IMR-90 (cell line): ENCODE data around the gene AGMO. TPM values are rescaled to one million over a fixed set of nuclear protein-coding genes. Genes with fewer than 3 reads are reported as not detected.

Experiments
- ATAC-seq: fragments of 200-7000 bp; cut with Tn5 transposase; 2 replicates; pipeline ENCODE4 v1.9.1; 2020; ENCODE audit warnings: low read depth, mild to moderate bottlenecking, moderate library complexity
- BruUV-seq: library from RNA; stranded (reverse); fragments of 400-500 nt; replicated peaks from 2 replicates; lab custom pipeline; 2021; lab: Mats Ljungman, UMichigan
- CTCF ChIA-PET: fragments of 300-600 bp; formaldehyde crosslinking; extraction: SDS; loops from one replicate; lab custom pipeline; 2021; ENCODE audit warnings: antibody characterized with exemption; lab: Yijun Ruan, JAX
- POLR2A ChIA-PET: fragments of 300-600 bp; sonication (Branson Sonifier 250); formaldehyde crosslinking; loops from one replicate; lab custom pipeline; 2022; ENCODE audit warnings: antibody characterized with exemption; ENCODE audit not compliant: unreplicated experiment; lab: Charles Lee
- DNase-seq: peaks from one replicate; pipeline ENCODE4 v3.0.0; 2013
- H2AFZ ChIP-seq: replicated peaks from 2 replicates; pipeline ENCODE3; 2013; ENCODE audit warnings: low read length, mild to moderate bottlenecking; ENCODE audit not compliant: poor library complexity
- H2AK5ac ChIP-seq: 2 replicates; pipeline ENCODE4 v1.6.1; 2013; ENCODE audit warnings: low read depth, low read length, inconsistent platforms
- H2AK9ac ChIP-seq: replicated peaks from 2 replicates; pipeline ENCODE3; 2013; ENCODE audit warnings: mild to moderate bottlenecking, low read depth, low read length, moderate library complexity; ENCODE audit not compliant: poor library complexity
- H2BK120ac ChIP-seq: 2 replicates; pipeline ENCODE4 v1.6.1; 2013; ENCODE audit warnings: low read depth, low read length, inconsistent platforms
- H2BK15ac ChIP-seq: 3 replicates; pipeline ENCODE4 v1.6.1; 2013; ENCODE audit warnings: low read depth, low read length, inconsistent platforms
- H2BK20ac ChIP-seq: 2 replicates; pipeline ENCODE4 v1.6.1; 2013; ENCODE audit warnings: low read depth, mild to moderate bottlenecking, inconsistent platforms, low read length, moderate library complexity
- H2BK5ac ChIP-seq: 2 replicates; pipeline ENCODE4 v1.6.1; 2013; ENCODE audit warnings: mild to moderate bottlenecking, low read depth, low read length, inconsistent platforms; ENCODE audit not compliant: poor library complexity, severe bottlenecking
- H3K14ac ChIP-seq: replicated peaks from 2 replicates; pipeline ENCODE4 v1.6.1; 2013; ENCODE audit warnings: low read depth, low read length, inconsistent platforms
- H3K18ac ChIP-seq: 2 replicates; pipeline ENCODE4 v1.6.1; 2013; ENCODE audit warnings: low read depth, low read length, control low read depth
- H3K23ac ChIP-seq: 2 replicates; pipeline ENCODE4 v1.6.1; 2013; ENCODE audit warnings: low read depth, low read length, inconsistent platforms
- H3K27ac ChIP-seq: 2 replicates; pipeline ENCODE4 v1.5.1; 2013; ENCODE audit warnings: mild to moderate bottlenecking, control low read depth, low read length; ENCODE audit not compliant: insufficient read depth
- H3K27me3 ChIP-seq: 2 replicates; pipeline ENCODE4 v1.6.1; 2013; ENCODE audit warnings: low read length; ENCODE audit not compliant: control insufficient read depth, insufficient read depth
- H3K36me3 ChIP-seq: 2 replicates; pipeline ENCODE4 v1.6.1; 2013; ENCODE audit warnings: low read length, mixed read lengths; ENCODE audit not compliant: control insufficient read depth, insufficient read depth
- H3K4ac ChIP-seq: 2 replicates; pipeline ENCODE4 v1.6.1; 2013; ENCODE audit warnings: low read depth, low read length, inconsistent platforms
- H3K4me1 ChIP-seq: 2 replicates; pipeline ENCODE4 v1.6.1; 2013; ENCODE audit warnings: low read length, mixed read lengths; ENCODE audit not compliant: control insufficient read depth, insufficient read depth
- H3K4me2 ChIP-seq: 2 replicates; pipeline ENCODE4 v1.6.1; 2013; ENCODE audit warnings: low read depth, mild to moderate bottlenecking, control low read depth, low read length, moderate library complexity
- H3K4me3 ChIP-seq: 2 replicates; pipeline ENCODE4 v1.5.1; 2013; ENCODE audit warnings: low read depth, mild to moderate bottlenecking, control low read depth, low read length, moderate library complexity; ENCODE audit not compliant: insufficient read depth
- H3K56ac ChIP-seq: 2 replicates; pipeline ENCODE4 v1.6.1; 2013; ENCODE audit warnings: low read length, inconsistent platforms; ENCODE audit not compliant: insufficient read depth; ENCODE audit errors: extremely low read depth
- H3K79me1 ChIP-seq, 2 experiments: 2 replicates each; pipeline ENCODE4 v1.6.1; 2013; ENCODE audit warnings: low read length in 2 of 2, inconsistent platforms in 1 of 2, low read depth in 1 of 2
- H3K9ac ChIP-seq: 2 replicates; pipeline ENCODE4 v1.6.1; 2013; ENCODE audit warnings: low read depth, low read length, control low read depth
- H3K9me1 ChIP-seq: 2 replicates; pipeline ENCODE4 v1.6.1; 2013; ENCODE audit warnings: low read length, inconsistent platforms; ENCODE audit not compliant: insufficient read depth
- H3K9me3 ChIP-seq: 2 replicates; pipeline ENCODE4 v1.6.1; 2013; ENCODE audit warnings: low read length; ENCODE audit not compliant: control insufficient read depth, insufficient read depth
- H4K20me1 ChIP-seq: 2 replicates; pipeline ENCODE4 v1.6.1; 2013; ENCODE audit warnings: low read length, inconsistent platforms; ENCODE audit not compliant: insufficient read depth
- H4K5ac ChIP-seq: 2 replicates; pipeline ENCODE4 v1.6.1; 2013; ENCODE audit warnings: mild to moderate bottlenecking, low read depth, low read length, control low read depth
- H4K8ac ChIP-seq, 2 experiments: 2 replicates each; pipeline ENCODE4 v1.6.1; 2013; ENCODE audit warnings: low read depth in 2 of 2, low read length in 2 of 2, control low read depth in 1 of 2, inconsistent platforms in 1 of 2
- H4K91ac ChIP-seq: 2 replicates; pipeline ENCODE4 v1.6.1; 2013; ENCODE audit warnings: low read depth, low read length, inconsistent platforms; ENCODE audit not compliant: insufficient read depth
- BHLHE40 ChIP-seq: fragments of 150-350 bp; IDR thresholded peaks from 2 replicates; pipeline ENCODE4 v1.6.1; 2016; ENCODE audit warnings: mild to moderate bottlenecking, low read depth, low read length
- CEBPB ChIP-seq: IDR thresholded peaks from 2 replicates; pipeline ENCODE4 v1.6.1; 2012; ENCODE audit warnings: low read depth, low read length, improper control_type of control experiment
- CHD1 ChIP-seq: IDR thresholded peaks from 2 replicates; pipeline ENCODE4 v1.6.1; 2012; ENCODE audit warnings: low read depth, low read length, improper control_type of control experiment
- FOS ChIP-seq: fragments of 150-350 bp; IDR thresholded peaks from 2 replicates; pipeline ENCODE4 v1.6.1; 2016; ENCODE audit warnings: low read depth, low read length
- MAFK ChIP-seq: IDR thresholded peaks from 2 replicates; pipeline ENCODE4 v1.6.1; 2012; ENCODE audit warnings: low read depth, low read length, improper control_type of control experiment
- MAZ ChIP-seq: IDR thresholded peaks from 2 replicates; pipeline ENCODE4 v1.6.1; 2012; ENCODE audit warnings: low read depth, mild to moderate bottlenecking, low read length, improper control_type of control experiment, moderate library complexity, borderline replicate concordance
- MXI1 ChIP-seq: IDR thresholded peaks from 2 replicates; pipeline ENCODE4 v1.6.1; 2012; ENCODE audit warnings: low read depth, mild to moderate bottlenecking, low read length, moderate library complexity, borderline replicate concordance
- NFE2L2 ChIP-seq: fragments of 150-350 bp; IDR thresholded peaks from 2 replicates; pipeline ENCODE4 v1.6.1; 2016; ENCODE audit warnings: low read depth, mild to moderate bottlenecking, low read length
- POLR2A ChIP-seq: IDR thresholded peaks from 2 replicates; pipeline ENCODE4 v1.6.1; 2012; ENCODE audit warnings: mild to moderate bottlenecking, low read depth, low read length
- RAD21 ChIP-seq: IDR thresholded peaks from 2 replicates; pipeline ENCODE4 v1.6.1; 2012; ENCODE audit warnings: low read length, improper control_type of control experiment
- RCOR1 ChIP-seq: IDR thresholded peaks from 2 replicates; pipeline ENCODE4 v1.6.1; 2012; ENCODE audit warnings: mild to moderate bottlenecking, low read length, improper control_type of control experiment; ENCODE audit not compliant: insufficient replicate concordance
- RFX5 ChIP-seq: IDR thresholded peaks from 2 replicates; pipeline ENCODE4 v1.8.0; 2012; ENCODE audit warnings: low read depth, mild to moderate bottlenecking, low read length, moderate library complexity
- SMC3 ChIP-seq: fragments of 150-350 bp; IDR thresholded peaks from 2 replicates; pipeline ENCODE4 v1.6.1; 2016; ENCODE audit warnings: low read depth, mild to moderate bottlenecking, antibody characterized with exemption, low read length, moderate library complexity
- whole genome bisulfite sequencing, 2 experiments: methylation state at CpG; one replicate each; pipeline versions ENCODE4 v1.1.5 to v1.1.7; 2013; ENCODE audit warnings: missing lambda C conversion rate in 2 of 2; ENCODE audit not compliant: insufficient read length in 1 of 2; ENCODE audit errors: extremely low coverage in 2 of 2; 5-methylcytosine and 5-hydroxymethylcytosine counted together
- dilution Hi-C: fragments of 300-500 bp; cut with HindIII; formaldehyde crosslinking; loops from one replicate; pipeline ENCODE4 v1.14.3; 2018; ENCODE audit warnings: low sequenced_read_pairs; ENCODE audit not compliant: unreplicated experiment
- in situ Hi-C: fragments of 300-500 bp; cut with MboI; formaldehyde crosslinking; loops from 3 replicates; pipeline ENCODE4 v1.14.3; 2019; ENCODE audit warnings: low sequenced_read_pairs, inconsistent platforms, mixed read lengths
- intact Hi-C: fragments of 100-400 bp; cut with micrococcal nuclease; formaldehyde crosslinking; loops from 2 replicates; pipeline ENCODE4 v1.10.0; 2022
- polyA plus RNA-seq, 3 experiments: library from polyadenylated mRNA; depleted of rRNA; stranded (reverse); fragments of >200 nt; gene quantifications; 2 replicates each; pipeline ENCODE4 v1.2.3, GENCODE V29; 2012; ENCODE audit warnings: low replicate concordance in 1 of 3
- total RNA-seq: library from RNA; depleted of rRNA; stranded (reverse); fragments of >200 nt; gene quantifications from 2 replicates; pipeline ENCODE4 v1.2.3, GENCODE V29; 2012
- TF ChIP-seq, protein P1 (sequence below): fragments of 150-350 bp; IDR thresholded peaks from 2 replicates; pipeline ENCODE4 v1.6.1; 2016; ENCODE audit warnings: low read depth, mild to moderate bottlenecking, low read length, moderate library complexity, borderline replicate concordance
- TF ChIP-seq, protein P2 (sequence below): conservative IDR thresholded peaks from 2 replicates; pipeline ENCODE4 v1.5.1; 2012; ENCODE audit warnings: mild to moderate bottlenecking, low read depth, low read length, improper control_type of control experiment
- TF ChIP-seq, protein P3 (sequence below): fragments of 150-350 bp; IDR thresholded peaks from 2 replicates; pipeline ENCODE4 v1.6.1; 2017; ENCODE audit warnings: mild to moderate bottlenecking, antibody characterized with exemption, low read length, low read depth

AGMO gene
- total and polyA plus RNA-seq, 2 of the 4 experiments (the other 2 are of a cell fraction): not detected

DNA sequence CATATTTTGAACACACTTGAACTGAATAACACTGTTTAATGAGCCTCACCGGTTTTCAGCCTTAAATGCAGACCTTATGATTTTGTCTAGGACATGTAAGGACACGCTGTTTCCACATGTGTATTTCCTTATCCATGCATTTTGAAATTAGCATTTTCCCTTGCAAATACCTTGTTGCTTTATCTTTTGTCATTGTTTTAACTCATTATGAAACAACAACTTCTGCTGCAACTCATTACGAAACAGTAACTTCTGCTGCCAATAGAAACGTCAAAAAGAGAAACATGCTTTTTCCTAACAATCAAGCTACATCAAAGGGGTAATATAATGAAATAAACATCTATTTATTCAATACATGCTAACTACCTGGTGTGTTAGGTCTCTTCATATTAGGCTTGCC lies 322.0 kb downstream of the AGMO start:
- no peak overlapping the region for H3K9ac ChIP-seq
- H2BK15ac ChIP-seq: no peak overlapping the region
- no peak overlapping the region for H3K4me3 ChIP-seq
- TF ChIP-seq MAFK (no peak), SMC3 (no peak), BHLHE40 (no peak), FOS (no peak), POLR2A (no peak), RFX5 (no peak), CEBPB (no peak), CHD1 (no peak), RAD21 (no peak), MAZ (no peak), RCOR1 (no peak), NFE2L2 (no peak), MXI1 (no peak)
- TF ChIP-seq, protein P1, sequence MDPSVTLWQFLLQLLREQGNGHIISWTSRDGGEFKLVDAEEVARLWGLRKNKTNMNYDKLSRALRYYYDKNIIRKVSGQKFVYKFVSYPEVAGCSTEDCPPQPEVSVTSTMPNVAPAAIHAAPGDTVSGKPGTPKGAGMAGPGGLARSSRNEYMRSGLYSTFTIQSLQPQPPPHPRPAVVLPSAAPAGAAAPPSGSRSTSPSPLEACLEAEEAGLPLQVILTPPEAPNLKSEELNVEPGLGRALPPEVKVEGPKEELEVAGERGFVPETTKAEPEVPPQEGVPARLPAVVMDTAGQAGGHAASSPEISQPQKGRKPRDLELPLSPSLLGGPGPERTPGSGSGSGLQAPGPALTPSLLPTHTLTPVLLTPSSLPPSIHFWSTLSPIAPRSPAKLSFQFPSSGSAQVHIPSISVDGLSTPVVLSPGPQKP: no peak
- TF ChIP-seq, protein P2, sequence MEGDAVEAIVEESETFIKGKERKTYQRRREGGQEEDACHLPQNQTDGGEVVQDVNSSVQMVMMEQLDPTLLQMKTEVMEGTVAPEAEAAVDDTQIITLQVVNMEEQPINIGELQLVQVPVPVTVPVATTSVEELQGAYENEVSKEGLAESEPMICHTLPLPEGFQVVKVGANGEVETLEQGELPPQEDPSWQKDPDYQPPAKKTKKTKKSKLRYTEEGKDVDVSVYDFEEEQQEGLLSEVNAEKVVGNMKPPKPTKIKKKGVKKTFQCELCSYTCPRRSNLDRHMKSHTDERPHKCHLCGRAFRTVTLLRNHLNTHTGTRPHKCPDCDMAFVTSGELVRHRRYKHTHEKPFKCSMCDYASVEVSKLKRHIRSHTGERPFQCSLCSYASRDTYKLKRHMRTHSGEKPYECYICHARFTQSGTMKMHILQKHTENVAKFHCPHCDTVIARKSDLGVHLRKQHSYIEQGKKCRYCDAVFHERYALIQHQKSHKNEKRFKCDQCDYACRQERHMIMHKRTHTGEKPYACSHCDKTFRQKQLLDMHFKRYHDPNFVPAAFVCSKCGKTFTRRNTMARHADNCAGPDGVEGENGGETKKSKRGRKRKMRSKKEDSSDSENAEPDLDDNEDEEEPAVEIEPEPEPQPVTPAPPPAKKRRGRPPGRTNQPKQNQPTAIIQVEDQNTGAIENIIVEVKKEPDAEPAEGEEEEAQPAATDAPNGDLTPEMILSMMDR: no peak
- TF ChIP-seq, protein P3, sequence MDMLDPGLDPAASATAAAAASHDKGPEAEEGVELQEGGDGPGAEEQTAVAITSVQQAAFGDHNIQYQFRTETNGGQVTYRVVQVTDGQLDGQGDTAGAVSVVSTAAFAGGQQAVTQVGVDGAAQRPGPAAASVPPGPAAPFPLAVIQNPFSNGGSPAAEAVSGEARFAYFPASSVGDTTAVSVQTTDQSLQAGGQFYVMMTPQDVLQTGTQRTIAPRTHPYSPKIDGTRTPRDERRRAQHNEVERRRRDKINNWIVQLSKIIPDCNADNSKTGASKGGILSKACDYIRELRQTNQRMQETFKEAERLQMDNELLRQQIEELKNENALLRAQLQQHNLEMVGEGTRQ: no peak
- DNase-seq (no peak), ATAC-seq (no peak)
- no peak overlapping the region for H2AFZ ChIP-seq
- no peak overlapping the region for H3K23ac ChIP-seq
- no peak overlapping the region for H3K4ac ChIP-seq
- H3K14ac ChIP-seq: no peak overlapping the region
- H3K4me2 ChIP-seq: no peak overlapping the region
- no peak overlapping the region for H3K56ac ChIP-seq
- H4K8ac ChIP-seq: no peak overlapping the region
- H3K4me1 ChIP-seq: no peaks in the 10 kb centered on the region
- no TSS peak for BruUV-seq
- CTCF ChIA-PET: no interaction called here
- no peaks in the 10 kb centered on the region for H3K79me1 ChIP-seq
- H4K91ac ChIP-seq: no peak overlapping the region
- no peaks in the 10 kb centered on the region for H3K9me3 ChIP-seq
- dilution Hi-C loops (no loop called here), in situ Hi-C loops (no loop called here), intact Hi-C loops (no loop called here)
- no peak overlapping the region for H2BK5ac ChIP-seq
- no peak overlapping the region for H2AK5ac ChIP-seq
- no peaks in the 10 kb centered on the region for H3K27me3 ChIP-seq
- H4K20me1 ChIP-seq: no peaks in the 10 kb centered on the region
- no peak overlapping the region for H3K18ac ChIP-seq
- no peak overlapping the region for H4K5ac ChIP-seq
- 63% methylated on average over 2 of the region's 4 CpGs; no CpG with 5 or more reads in 1 of the 2 experiments for WGBS, 2 experiments
- H3K9me1 ChIP-seq: no peaks in the 10 kb centered on the region
- no peaks in the 10 kb centered on the region for H3K36me3 ChIP-seq
- H2BK20ac ChIP-seq: no peak overlapping the region
- H2AK9ac ChIP-seq: no peak overlapping the region
- no peak overlapping the region for H3K27ac ChIP-seq
- POLR2A ChIA-PET: no interaction called here
- H2BK120ac ChIP-seq: no peak overlapping the region
